OCI-M2 (cell line): ENCODE data around the gene TRIO.

Source experiments
- DNase-seq: peaks from one replicate; lab custom pipeline; 2025; ENCODE audit not compliant: unreplicated experiment; lab: John Stamatoyannopoulos, UW

Gene TRIO

GRCh38 chr5:14145435-14146334, 2.5 kb downstream of the TRIO start:
- no peak for DNase-seq

GRCh38 chr5:14146725-14147124, 3.6 kb downstream of the TRIO start:
- DNase-seq: no peak

DNA sequence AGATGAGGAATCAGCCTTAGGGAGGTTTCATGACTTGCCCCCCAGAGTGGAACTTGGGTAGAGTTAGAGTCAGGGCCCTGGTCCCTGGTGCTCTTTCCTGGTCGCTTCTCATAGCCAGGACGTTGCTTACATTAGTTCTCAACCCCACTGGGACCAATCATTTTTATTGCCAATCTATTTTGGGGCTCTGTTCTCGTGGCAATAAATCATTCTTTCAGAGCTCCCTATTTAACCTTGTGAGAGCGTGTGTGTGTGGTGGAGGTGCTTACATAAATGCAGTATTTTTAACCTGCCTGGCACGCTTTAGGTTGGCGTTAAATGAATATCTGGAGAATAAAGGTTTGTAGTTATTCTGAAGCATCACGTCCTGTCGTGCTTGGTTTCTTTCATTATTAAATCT, 4.1 kb downstream of the TRIO start:
- DNase-seq: no peak

DNA sequence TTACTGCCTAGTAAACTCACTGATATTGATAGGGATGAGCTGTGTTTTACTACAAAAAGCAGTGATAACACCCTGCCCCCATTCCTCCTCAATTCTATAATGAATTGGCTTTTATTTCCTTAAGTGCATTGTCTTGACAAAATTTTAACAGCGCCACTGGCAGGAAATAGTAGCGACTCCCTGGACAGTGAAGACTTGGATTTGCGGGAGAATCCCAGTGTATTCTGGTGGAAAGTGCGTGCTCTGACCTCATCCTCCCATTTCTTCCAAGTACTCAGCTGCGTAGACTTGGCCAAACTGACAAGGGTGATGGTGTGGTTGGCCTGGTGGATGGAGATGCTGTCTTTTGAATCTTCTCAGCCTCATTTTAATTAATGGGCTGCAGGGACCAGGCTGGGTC, 5.3 kb downstream of the TRIO start:
- DNase-seq: no peak

GRCh38 chr5:14148890-14149671, 5.9 kb downstream of the TRIO start:
- DNase-seq: no peak

GRCh38 chr5:14149672-14150274, 6.6 kb downstream of the TRIO start:
- no peak for DNase-seq

GRCh38 chr5:14151416-14151815, 8.3 kb downstream of the TRIO start:
- no peak for DNase-seq

DNA sequence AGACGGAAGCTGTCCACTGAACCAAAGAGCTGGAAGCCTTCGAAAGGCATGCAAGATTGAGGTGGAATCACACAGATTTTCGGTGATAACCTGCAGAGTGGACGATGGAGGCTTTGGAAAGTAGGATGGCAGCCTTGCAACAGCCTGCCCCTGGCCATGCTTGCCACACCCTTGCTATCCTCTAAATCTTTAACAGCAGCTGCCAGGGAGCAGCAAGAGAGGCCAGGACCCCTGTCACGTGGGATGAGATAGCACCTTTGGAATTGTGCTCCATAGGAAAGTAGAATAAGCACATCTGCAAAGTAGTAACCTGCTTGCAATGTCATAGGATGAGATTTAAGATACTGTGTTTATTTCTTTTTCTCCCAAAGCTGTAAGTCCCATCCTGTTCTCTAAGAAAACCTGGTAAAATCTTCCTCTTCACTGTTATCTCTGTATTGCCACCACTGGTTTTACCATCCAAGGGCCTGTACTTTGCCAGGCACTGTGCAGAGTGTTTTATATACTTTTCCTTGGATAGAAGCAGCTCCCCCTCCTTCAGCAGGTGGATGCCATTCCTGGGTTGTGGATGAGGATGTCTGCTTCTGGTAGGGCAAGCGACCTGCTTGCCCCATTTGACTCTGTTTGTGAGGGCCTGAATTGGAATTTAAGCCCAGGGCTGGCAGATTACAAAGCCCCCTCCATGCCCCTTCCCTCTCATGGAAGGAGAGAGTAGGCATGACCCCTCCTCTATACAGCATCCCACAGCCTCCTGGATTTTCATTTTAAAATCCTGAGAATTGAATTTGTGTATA, 10.1 kb downstream of the TRIO start:
- no peak for DNase-seq

DNA sequence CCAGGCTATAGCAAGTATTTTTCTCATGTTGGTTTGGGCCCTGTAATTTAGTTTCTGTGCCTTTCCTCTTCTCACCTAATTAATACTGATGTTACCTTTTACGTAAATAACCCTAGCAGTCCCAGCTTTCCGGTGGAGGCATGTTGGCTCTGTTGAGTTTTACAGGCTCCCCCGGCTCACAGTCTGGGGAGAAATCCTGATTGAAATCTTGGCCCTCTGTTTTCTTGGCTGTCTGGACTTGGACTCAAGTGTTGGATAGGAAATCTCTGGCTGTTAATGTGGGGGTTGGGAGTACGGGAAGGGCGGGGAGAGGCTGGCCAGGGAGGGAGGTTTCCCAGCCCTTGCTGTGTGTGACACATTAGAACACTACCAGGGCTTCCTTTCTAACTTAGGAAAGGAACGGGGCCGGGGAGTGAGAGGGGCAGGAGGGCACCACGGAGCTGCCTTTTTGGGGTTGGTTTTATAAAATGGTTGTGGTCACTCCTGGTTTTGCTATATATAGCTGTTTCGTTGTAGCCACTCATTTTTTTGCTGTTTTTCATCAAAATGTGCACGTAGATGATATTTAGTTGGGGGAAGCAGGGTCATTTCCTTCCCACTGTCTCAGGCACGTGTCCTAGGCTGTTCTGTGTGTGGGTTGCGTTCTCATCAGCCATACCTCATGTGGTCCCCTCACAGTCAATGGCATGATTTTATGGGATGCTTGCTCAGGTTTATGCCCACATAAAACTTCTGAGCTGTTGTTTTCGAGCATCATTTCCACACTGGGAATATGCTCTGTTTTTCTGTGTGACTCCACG, 11.0 kb downstream of the TRIO start:
- DNase-seq: no peak

DNA sequence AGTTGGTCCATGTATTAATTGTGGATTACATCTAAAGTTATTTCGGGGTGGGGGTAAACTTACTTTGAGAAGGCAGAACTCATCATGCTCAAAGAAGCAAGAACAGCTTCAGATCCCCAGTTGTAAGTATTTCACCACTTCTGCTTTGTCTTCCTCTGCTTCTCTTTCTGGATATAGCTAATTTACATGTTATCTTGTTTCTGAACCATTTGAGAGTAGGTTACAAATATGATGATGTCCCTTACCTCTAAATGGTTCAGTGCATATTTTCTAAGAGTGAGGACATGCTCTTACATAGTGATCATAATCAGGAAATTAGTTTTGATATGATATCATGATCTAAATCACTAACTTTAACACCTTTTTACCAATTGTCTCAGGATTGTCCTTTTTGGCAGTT, 11.9 kb downstream of the TRIO start:
- DNase-seq: no peak

DNA sequence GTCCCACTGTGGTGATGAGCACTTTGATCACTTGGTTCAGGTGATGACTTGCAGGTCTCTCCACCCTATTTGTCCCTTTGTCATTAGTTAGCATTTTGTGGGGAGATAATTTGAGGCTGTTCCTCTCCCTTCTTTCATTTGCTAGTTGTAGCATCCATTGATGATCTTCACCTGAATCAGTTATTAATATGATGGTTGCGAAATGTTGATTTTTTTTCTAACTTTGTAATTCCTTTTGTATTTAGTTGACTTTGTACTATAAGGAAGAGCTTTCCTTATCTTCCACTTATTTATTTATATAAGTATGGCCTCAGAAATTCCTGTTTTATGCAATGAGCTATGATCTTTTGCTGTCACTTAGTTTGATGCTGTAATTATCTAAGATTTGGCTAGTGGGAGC, 12.6 kb downstream of the TRIO start:
- DNase-seq: no peak

DNA sequence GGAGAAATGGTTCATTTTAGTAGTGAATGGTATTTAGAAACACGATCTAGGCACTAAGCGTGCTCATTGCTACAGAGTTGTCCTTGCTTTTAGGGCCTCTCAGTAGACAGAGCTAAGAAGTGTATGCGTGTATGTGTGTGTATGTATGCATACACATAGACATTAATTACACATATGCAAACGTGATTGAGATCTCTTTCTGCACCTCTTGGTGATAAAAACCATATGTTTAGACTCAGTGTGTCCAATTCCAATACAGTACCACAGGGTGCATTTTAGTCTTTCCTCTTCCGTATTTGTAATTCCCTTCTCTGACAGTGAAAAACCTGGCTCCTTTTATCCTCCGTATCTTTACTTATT, 13.1 kb downstream of the TRIO start:
- no peak for DNase-seq

GRCh38 chr5:14156650-14157492, 13.7 kb downstream of the TRIO start:
- DNase-seq: no peak

DNA sequence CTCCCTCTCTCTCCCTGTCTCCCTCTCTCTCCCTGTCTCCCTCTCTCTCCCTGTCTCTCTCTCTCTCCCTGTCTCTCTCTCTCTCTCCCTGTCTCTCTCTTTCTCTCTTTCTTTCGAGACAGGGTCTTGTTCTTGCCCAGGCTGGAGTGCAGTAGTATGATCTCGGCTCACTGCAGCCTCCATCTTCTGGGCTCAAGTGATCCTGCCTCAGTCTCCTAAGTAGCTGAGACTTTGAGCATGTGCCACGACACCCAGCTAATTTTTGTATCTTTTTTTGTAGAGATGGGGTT, 14.3 kb downstream of the TRIO start:
- DNase-seq: no peak

DNA sequence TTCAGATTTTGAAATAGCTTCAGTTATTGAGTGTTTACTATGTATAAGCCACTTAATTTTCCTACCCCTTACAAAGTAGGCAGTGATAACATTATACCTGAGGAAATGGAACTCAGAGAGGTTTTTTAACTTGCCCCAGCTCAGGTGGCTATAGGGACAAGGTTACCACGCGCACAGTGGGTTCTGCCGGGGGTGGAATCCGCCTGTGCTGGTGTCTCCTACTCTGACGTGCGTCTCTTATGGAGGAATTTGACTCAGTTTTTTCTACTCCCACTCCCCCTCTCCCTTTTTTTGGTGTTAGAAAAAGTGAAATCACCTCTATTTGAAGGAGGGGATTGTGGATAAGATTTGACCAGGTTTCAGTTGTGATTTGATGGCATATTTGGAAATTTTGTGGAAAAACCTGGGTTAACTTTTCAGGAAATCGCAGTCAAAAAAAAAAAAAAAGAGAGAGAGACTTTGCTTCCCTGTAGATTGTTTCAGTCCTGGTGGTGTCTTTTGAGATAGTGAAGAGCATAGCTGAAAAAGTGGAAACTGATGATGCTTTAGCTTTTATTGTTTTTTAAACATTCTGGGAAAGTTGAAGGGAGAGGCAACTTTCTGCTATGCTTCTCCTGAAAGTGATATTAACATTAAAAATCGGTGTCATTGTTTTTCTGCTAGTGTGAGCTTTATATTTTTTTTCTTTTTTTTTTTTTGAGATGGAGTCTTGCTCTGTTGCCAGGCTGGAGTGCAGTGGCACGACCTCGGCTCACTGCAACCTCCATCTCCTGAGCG, 15.9 kb downstream of the TRIO start:
- no peak for DNase-seq

DNA sequence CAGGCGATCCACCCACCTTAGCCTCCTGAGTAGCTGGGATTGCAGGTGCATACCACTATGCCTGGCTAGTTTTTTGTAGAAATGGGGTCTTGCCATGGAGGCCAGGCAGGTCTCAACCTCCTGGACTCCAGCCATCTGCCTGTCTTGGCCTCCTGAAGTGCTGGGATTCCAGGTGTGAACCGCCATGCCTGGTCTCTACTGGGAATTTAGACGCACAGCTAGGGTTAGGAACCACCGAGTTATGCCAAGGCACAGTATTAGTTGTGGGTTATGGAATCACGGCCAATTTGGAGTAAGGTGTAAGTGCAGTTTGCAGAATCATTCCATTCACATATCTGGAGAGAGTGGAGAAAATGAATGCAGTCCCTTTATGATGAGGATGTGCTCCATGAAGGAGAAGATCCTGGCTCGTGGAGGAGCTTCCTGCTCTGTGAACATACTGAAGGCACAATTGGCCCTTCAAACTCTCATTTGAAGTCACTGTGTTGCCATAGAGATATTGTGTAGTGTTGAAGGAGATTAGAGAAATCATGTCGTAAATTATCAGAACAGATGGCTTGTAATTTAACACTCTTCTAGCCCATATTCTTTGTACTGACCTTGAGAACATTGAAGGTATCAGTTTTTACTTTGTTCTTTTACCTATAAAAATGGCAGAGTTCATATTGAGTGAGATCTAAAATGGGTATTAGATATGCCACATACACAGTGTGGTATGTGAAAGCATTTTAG, 18.8 kb downstream of the TRIO start:
- DNase-seq: no peak

GRCh38 chr5:14164164-14165163, 21.3 kb downstream of the TRIO start:
- no peak for DNase-seq
